Neural progenitor cell (in vitro differentiated cells): ENCODE results near the gene ISY1.

Experiments
- CTCF ChIP-seq: fragments of 200-600 bp; sonication (generic); IDR thresholded peaks from 2 replicates; pipeline ENCODE4 v1.5.1; 2017; ENCODE audit warnings: antibody characterized with exemption, mild to moderate bottlenecking
- EZH2 ChIP-seq: fragments of 200-600 bp; sonication (generic); IDR thresholded peaks from 2 replicates; pipeline ENCODE4 v1.6.1; 2017; ENCODE audit warnings: antibody characterized with exemption, mild to moderate bottlenecking, moderate library complexity

DNA sequence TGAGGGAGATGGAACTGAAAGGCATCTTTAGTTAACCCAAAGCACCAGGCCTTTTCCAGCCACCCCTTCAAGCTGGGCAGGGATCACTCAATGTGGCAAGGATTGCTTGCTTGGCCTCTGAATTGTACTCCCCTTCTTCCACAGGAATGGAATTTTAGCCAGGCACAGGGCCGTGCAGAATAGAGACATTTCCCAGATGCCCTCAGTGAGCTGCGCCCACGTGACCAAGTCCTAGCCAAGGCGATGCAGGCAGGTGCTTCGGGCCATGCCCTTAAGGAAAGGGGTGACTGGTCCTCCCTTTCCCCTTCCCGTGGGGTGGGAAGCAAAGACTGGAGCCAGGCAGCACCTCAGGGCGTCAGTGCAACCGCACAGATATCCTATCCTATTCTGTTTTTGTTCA, 82.4 kb downstream of the ISY1 start:
- no peak for TF ChIP-seq EZH2
- no peak for TF ChIP-seq CTCF
